Measurements from ENCODE around the gene ZNF750. TPM values are rescaled to one million over a fixed set of nuclear protein-coding genes. Genes with fewer than 3 reads are reported as not detected.

ZNF750 gene
- not detected in 2 replicates for total RNA-seq

GRCh38 chr17:82839617-82840292, at the start of gene ZNF750:
Gene ZNF750 (minus strand): TSS chr17:82840022. CDS start chr17:82832454, 7,568 bp downstream.

Other genes with a start within 250 kb of the ZNF750 start
- 53.4 and 57.0 TPM in 2 replicates for gene WDR45B, start 191.6 kb downstream of the ZNF750 start, total RNA-seq
- 5.2 and 5.4 TPM in 2 replicates for gene RAB40B, start 141.3 kb downstream of the ZNF750 start, total RNA-seq
- 24.7 and 29.6 TPM in 2 replicates for gene FN3KRP, start 123.3 kb downstream of the ZNF750 start, total RNA-seq
- 1.3 TPM in 2 replicates for gene FN3K, start 104.4 kb downstream of the ZNF750 start, total RNA-seq
- 40.0 and 48.8 TPM in 2 replicates for gene TBCD, start 88.0 kb downstream of the ZNF750 start, total RNA-seq
- 55.3 and 57.7 TPM in 2 replicates for gene METRNL, start 239.6 kb upstream of the ZNF750 start, total RNA-seq

All from bronchus fibroblast of lung (primary cell).